Measurements from ENCODE around the gene MALSU1.

Gene MALSU1

DNA sequence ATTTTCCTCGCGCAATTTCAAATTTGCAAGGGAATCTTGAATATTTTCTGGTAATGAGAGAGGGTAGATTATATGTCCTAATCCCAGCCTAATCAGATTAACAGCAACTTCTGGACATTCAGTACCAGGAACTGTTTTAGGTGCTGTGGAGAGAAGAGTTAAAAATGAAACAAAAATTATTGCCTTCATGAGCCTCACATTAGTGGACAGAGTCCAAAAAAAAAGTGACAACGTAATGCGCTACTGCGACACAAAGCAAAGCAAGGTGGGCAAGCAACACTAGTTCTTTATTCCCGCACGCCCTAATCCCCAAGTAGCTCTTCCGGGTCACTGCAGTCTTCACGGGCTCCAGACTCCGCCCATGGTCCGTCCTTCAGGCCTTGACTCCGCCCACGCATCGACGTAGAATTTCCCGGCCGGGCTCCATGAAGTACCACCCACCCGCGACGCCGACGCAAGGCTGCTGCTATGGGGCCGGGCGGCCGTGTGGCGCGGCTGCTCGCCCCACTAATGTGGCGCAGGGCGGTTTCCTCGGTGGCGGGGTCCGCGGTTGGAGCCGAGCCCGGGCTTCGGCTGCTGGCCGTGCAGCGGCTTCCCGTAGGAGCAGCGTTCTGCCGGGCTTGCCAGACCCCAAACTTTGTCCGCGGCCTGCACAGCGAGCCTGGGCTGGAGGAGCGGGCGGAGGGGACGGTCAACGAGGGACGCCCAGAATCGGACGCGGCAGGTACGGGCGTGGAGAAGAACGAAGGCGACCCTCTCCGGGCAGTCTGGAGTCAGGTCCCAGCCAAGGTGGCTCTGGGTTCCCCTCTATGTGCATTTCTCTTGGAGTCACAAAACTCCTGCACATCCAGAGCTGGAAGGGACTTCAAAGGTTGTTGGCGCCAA lies at the start of gene MALSU1:
Gene MALSU1 (plus strand): TSS at position 455 of the 885 bp plus-strand sequence. CDS start 14 bp downstream, at position 469.
- Histone ChIP-seq H3K9ac (ENCODE audit: low read length in 2 of 2) (peak within 1 kb of the TSS; percentile 93 to 98), H3K4me3 (ENCODE audit: low read length in 2 of 2) (peak within 1 kb of the TSS; percentile 96 to 98), H3K27me3 (ENCODE audit: control insufficient read depth in 1 of 2, insufficient read depth in 2 of 2, low read length in 2 of 2) (no peaks in the 10 kb centered on the region), H3K4me1 (ENCODE audit: control insufficient read depth, insufficient read depth, low read length) (peaks cover 6% of the 10 kb centered on the region), H3K27ac (ENCODE audit: low read length) (peak within 1 kb of the TSS; percentile 69), H3K36me3 (ENCODE audit: control insufficient read depth in 2 of 2, insufficient read depth in 2 of 2, low read length in 2 of 2) (peaks cover 5 to 8% of the 10 kb centered on the region in 2 donors), H3K9me3 (ENCODE audit: control insufficient read depth in 2 of 2, low read length in 2 of 2) (no peaks in the 10 kb centered on the region)

GRCh38 chr7:23249486-23249885 lies 49.7 kb upstream of the MALSU1 start:
- peaks cover 0 to 2% of the 10 kb centered on the region in 2 donors for H3K9me3 ChIP-seq (ENCODE audit: control insufficient read depth in 2 of 2, low read length in 2 of 2)
- no peak overlapping the region for H3K9ac ChIP-seq (ENCODE audit: low read length in 2 of 2)
- peaks cover 9 to 13% of the 10 kb centered on the region in 2 donors for H3K27me3 ChIP-seq (ENCODE audit: control insufficient read depth in 1 of 2, insufficient read depth in 2 of 2, low read length in 2 of 2)
- no peaks in the 10 kb centered on the region for H3K4me1 ChIP-seq (ENCODE audit: control insufficient read depth, insufficient read depth, low read length)
- no peak overlapping the region for H3K4me3 ChIP-seq (ENCODE audit: low read length in 2 of 2)
- H3K27ac ChIP-seq (ENCODE audit: low read length), result no peak overlapping the region
- no peaks in the 10 kb centered on the region for H3K36me3 ChIP-seq (ENCODE audit: control insufficient read depth in 2 of 2, insufficient read depth in 2 of 2, low read length in 2 of 2)

DNA sequence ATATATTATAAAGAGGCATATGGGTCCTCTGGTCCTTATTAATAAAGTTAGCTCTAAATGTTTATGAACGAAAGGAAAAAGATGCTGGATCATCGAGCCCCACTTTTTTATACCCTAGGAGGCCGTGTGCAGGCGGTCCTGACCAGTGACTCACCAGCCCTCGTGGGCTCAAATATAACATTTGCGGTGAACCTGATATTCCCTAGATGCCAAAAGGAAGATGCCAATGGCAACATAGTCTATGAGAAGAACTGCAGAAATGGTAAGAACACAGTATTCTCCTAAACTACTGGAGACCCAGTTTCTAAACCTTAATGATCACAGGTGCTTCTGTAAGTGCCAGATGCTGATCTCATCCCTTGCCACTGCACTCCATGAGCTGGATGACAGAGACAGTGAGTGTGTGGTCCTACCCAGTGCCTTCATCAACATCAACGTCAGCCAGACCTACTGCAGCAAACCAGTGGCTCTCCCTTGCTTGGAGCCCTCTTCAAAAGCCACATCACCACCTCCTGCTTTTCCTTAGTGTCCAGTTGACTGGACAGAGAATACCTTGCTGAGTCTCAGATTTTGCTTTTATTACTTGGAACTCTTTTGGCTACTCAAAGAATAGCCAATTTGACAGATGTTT lies 45.0 kb upstream of the MALSU1 start:
- H3K4me1 ChIP-seq (ENCODE audit: control insufficient read depth, insufficient read depth, low read length), result no peaks in the 10 kb centered on the region
- H3K9me3 ChIP-seq (ENCODE audit: control insufficient read depth in 2 of 2, low read length in 2 of 2), result peaks cover 0 to 2% of the 10 kb centered on the region in 2 donors
- H3K36me3 ChIP-seq (ENCODE audit: control insufficient read depth in 2 of 2, insufficient read depth in 2 of 2, low read length in 2 of 2), result no peaks in the 10 kb centered on the region
- no peak overlapping the region for H3K4me3 ChIP-seq (ENCODE audit: low read length in 2 of 2)
- H3K27me3 ChIP-seq (ENCODE audit: control insufficient read depth in 1 of 2, insufficient read depth in 2 of 2, low read length in 2 of 2), result no peaks in the 10 kb centered on the region
- no peak overlapping the region for H3K27ac ChIP-seq (ENCODE audit: low read length)
- no peak overlapping the region for H3K9ac ChIP-seq (ENCODE audit: low read length in 2 of 2)

GRCh38 chr7:23256731-23257130 lies 42.4 kb upstream of the MALSU1 start:
- no peak overlapping the region for H3K27ac ChIP-seq (ENCODE audit: low read length)
- H3K4me1 ChIP-seq (ENCODE audit: control insufficient read depth, insufficient read depth, low read length), result no peaks in the 10 kb centered on the region
- no peak overlapping the region for H3K4me3 ChIP-seq (ENCODE audit: low read length in 2 of 2)
- H3K9ac ChIP-seq (ENCODE audit: low read length in 2 of 2), result no peak overlapping the region
- H3K36me3 ChIP-seq (ENCODE audit: control insufficient read depth in 2 of 2, insufficient read depth in 2 of 2, low read length in 2 of 2), result no peaks in the 10 kb centered on the region
- no peaks in the 10 kb centered on the region for H3K9me3 ChIP-seq (ENCODE audit: control insufficient read depth in 2 of 2, low read length in 2 of 2)
- H3K27me3 ChIP-seq (ENCODE audit: control insufficient read depth in 1 of 2, insufficient read depth in 2 of 2, low read length in 2 of 2), result no peaks in the 10 kb centered on the region

DNA sequence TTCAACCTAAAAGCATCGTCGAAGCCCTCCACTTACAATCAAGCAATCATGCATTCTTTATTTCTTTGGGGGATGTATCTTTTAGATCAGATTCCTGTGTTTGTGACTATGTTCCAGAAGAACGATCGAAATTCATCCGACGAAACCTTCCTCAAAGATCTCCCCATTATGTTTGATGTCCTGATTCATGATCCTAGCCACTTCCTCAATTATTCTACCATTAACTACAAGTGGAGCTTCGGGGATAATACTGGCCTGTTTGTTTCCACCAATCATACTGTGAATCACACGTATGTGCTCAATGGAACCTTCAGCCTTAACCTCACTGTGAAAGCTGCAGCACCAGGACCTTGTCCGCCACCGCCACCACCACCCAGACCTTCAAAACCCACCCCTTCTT lies 38.8 kb upstream of the MALSU1 start:
- H3K9ac ChIP-seq (ENCODE audit: low read length in 2 of 2), result no peak overlapping the region
- H3K36me3 ChIP-seq (ENCODE audit: control insufficient read depth in 2 of 2, insufficient read depth in 2 of 2, low read length in 2 of 2), result no peaks in the 10 kb centered on the region
- no peaks in the 10 kb centered on the region for H3K27me3 ChIP-seq (ENCODE audit: control insufficient read depth in 1 of 2, insufficient read depth in 2 of 2, low read length in 2 of 2)
- H3K4me3 ChIP-seq (ENCODE audit: low read length in 2 of 2), result no peak overlapping the region
- no peak overlapping the region for H3K27ac ChIP-seq (ENCODE audit: low read length)
- H3K9me3 ChIP-seq (ENCODE audit: control insufficient read depth in 2 of 2, low read length in 2 of 2), result no peaks in the 10 kb centered on the region
- H3K4me1 ChIP-seq (ENCODE audit: control insufficient read depth, insufficient read depth, low read length), result no peaks in the 10 kb centered on the region

- Histone ChIP-seq H3K36me3 (ENCODE audit: control insufficient read depth in 2 of 2, insufficient read depth in 2 of 2, low read length in 2 of 2) (no peaks in the 10 kb centered on the region), H3K9me3 (ENCODE audit: control insufficient read depth in 2 of 2, low read length in 2 of 2) (no peaks in the 10 kb centered on the region), H3K27ac (ENCODE audit: low read length) (no peak overlapping the region), H3K27me3 (ENCODE audit: control insufficient read depth in 1 of 2, insufficient read depth in 2 of 2, low read length in 2 of 2) (no peaks in the 10 kb centered on the region), H3K4me3 (ENCODE audit: low read length in 2 of 2) (no peak overlapping the region), H3K4me1 (ENCODE audit: control insufficient read depth, insufficient read depth, low read length) (no peaks in the 10 kb centered on the region), H3K9ac (ENCODE audit: low read length in 2 of 2) (no peak overlapping the region)
Measured at GRCh38 chr7:23261843-23262452, 37.2 kb upstream of the MALSU1 start.

GRCh38 chr7:23264916-23265458 lies 34.2 kb upstream of the MALSU1 start:
- H3K9ac ChIP-seq (ENCODE audit: low read length in 2 of 2), result no peak overlapping the region
- no peak overlapping the region for H3K4me3 ChIP-seq (ENCODE audit: low read length in 2 of 2)
- no peaks in the 10 kb centered on the region for H3K9me3 ChIP-seq (ENCODE audit: control insufficient read depth in 2 of 2, low read length in 2 of 2)
- H3K4me1 ChIP-seq (ENCODE audit: control insufficient read depth, insufficient read depth, low read length), result no peaks in the 10 kb centered on the region
- no peak overlapping the region for H3K27ac ChIP-seq (ENCODE audit: low read length)
- peaks cover 0 to 2% of the 10 kb centered on the region in 2 donors for H3K27me3 ChIP-seq (ENCODE audit: control insufficient read depth in 1 of 2, insufficient read depth in 2 of 2, low read length in 2 of 2)
- peaks cover 0 to 2% of the 10 kb centered on the region in 2 donors for H3K36me3 ChIP-seq (ENCODE audit: control insufficient read depth in 2 of 2, insufficient read depth in 2 of 2, low read length in 2 of 2)

DNA sequence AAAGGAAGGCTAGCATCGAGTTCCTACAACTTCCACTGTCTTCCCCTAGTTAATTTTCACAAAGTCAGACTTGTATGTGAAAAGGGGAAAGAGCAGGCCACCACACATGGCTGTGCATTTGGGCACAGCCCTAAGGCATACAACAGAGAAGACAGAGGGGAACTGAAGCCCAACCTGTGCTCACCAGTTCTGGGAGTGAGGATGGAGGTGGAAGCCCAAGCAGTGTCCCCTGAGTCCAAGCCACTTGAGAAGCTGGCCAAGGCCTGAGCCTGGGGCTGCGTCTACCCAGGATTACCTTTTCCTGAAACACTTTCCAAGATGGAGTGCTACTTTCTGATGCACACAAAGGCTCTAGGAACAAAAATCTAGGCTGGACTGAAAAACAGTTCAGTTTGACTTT lies 32.2 kb upstream of the MALSU1 start:
- no peaks in the 10 kb centered on the region for H3K4me1 ChIP-seq (ENCODE audit: control insufficient read depth, insufficient read depth, low read length)
- peaks cover 0 to 5% of the 10 kb centered on the region in 2 donors for H3K27me3 ChIP-seq (ENCODE audit: control insufficient read depth in 1 of 2, insufficient read depth in 2 of 2, low read length in 2 of 2)
- peaks cover 0 to 2% of the 10 kb centered on the region in 2 donors for H3K36me3 ChIP-seq (ENCODE audit: control insufficient read depth in 2 of 2, insufficient read depth in 2 of 2, low read length in 2 of 2)
- no peak overlapping the region for H3K9ac ChIP-seq (ENCODE audit: low read length in 2 of 2)
- no peaks in the 10 kb centered on the region for H3K9me3 ChIP-seq (ENCODE audit: control insufficient read depth in 2 of 2, low read length in 2 of 2)
- H3K27ac ChIP-seq (ENCODE audit: low read length), result no peak overlapping the region
- no peak overlapping the region for H3K4me3 ChIP-seq (ENCODE audit: low read length in 2 of 2)

DNA sequence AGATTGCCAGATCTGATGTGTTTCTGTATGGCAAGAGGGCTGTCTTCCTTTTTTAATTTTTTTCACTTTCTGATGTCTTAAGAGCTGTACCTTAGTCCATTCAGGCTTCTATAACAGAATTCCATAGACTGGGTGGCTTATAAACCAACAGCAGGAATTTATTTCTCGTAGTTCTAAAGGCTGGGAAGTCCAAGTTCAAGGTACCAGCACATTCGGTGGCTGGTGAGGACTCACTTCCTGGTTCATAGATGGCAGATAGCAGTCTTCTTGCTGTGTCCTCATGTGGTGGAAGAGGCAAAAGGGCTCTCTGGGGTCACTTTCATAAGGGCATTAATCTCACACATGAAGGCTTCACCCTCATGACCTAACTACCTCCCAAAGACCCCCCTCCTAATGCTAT lies 31.8 kb upstream of the MALSU1 start:
- Histone ChIP-seq H3K27ac (ENCODE audit: low read length) (no peak overlapping the region), H3K4me1 (ENCODE audit: control insufficient read depth, insufficient read depth, low read length) (no peaks in the 10 kb centered on the region), H3K27me3 (ENCODE audit: control insufficient read depth in 1 of 2, insufficient read depth in 2 of 2, low read length in 2 of 2) (peaks cover 0 to 5% of the 10 kb centered on the region in 2 donors), H3K9ac (ENCODE audit: low read length in 2 of 2) (no peak overlapping the region), H3K36me3 (ENCODE audit: control insufficient read depth in 2 of 2, insufficient read depth in 2 of 2, low read length in 2 of 2) (peaks cover 0 to 2% of the 10 kb centered on the region in 2 donors), H3K9me3 (ENCODE audit: control insufficient read depth in 2 of 2, low read length in 2 of 2) (no peaks in the 10 kb centered on the region), H3K4me3 (ENCODE audit: low read length in 2 of 2) (no peak overlapping the region)

DNA sequence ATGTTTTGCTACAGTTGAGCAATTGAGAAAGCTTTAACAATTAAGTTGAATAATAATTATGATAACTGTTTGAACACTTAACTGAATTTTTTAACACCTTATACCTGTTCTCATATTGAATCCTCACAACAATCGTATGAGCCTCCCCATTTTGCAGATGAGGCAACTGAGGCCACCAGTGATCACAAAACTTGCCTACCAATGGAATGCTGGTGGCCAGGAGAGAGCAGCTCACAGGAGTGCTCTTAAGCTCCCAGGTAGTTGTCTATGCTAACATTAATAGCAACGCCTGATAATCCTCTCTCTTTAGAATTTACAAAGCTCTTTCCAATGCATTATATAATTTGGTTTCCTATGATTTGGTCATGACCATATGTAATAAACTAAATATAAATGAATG lies 31.0 kb upstream of the MALSU1 start:
- H3K4me1 ChIP-seq (ENCODE audit: control insufficient read depth, insufficient read depth, low read length), result no peaks in the 10 kb centered on the region
- H3K36me3 ChIP-seq (ENCODE audit: control insufficient read depth in 2 of 2, insufficient read depth in 2 of 2, low read length in 2 of 2), result peaks cover 0 to 2% of the 10 kb centered on the region in 2 donors
- H3K27ac ChIP-seq (ENCODE audit: low read length), result no peak overlapping the region
- H3K9ac ChIP-seq (ENCODE audit: low read length in 2 of 2), result no peak overlapping the region
- H3K9me3 ChIP-seq (ENCODE audit: control insufficient read depth in 2 of 2, low read length in 2 of 2), result no peaks in the 10 kb centered on the region
- peaks cover 0 to 5% of the 10 kb centered on the region in 2 donors for H3K27me3 ChIP-seq (ENCODE audit: control insufficient read depth in 1 of 2, insufficient read depth in 2 of 2, low read length in 2 of 2)
- no peak overlapping the region for H3K4me3 ChIP-seq (ENCODE audit: low read length in 2 of 2)

All from stomach smooth muscle (tissue), 2 donors.